DND-41 (cell line): ENCODE data around the gene PLAC1.

ENCODE experiments used
- ATAC-seq: fragments of 200-7000 bp; cut with Tn5 transposase; 3 replicates; pipeline ENCODE4 v1.9.1; 2021; ENCODE audit warnings: low read depth; ENCODE audit not compliant: insufficient read depth
- DNase-seq: peaks from one replicate; pipeline ENCODE4 v3.0.0-alpha.2; 2020
- H2AFZ ChIP-seq: 2 replicates; pipeline ENCODE4 v1.6.0; 2012; ENCODE audit warnings: low read depth, low read length
- H3K27ac ChIP-seq: 2 replicates; pipeline ENCODE4 v1.5.1; 2012; ENCODE audit warnings: low read length, inconsistent platforms
- H3K27me3 ChIP-seq: fragments of 200-600 bp; sonication (generic); 2 replicates; pipeline ENCODE4 v1.6.0; 2012; ENCODE audit warnings: low read length, mild to moderate bottlenecking, inconsistent platforms; ENCODE audit not compliant: insufficient read depth, poor library complexity
- H3K36me3 ChIP-seq: 2 replicates; pipeline ENCODE4 v1.5.1; 2012; ENCODE audit warnings: low read length, inconsistent platforms; ENCODE audit not compliant: insufficient read depth
- H3K4me1 ChIP-seq: 2 replicates; pipeline ENCODE4 v1.5.1; 2012; ENCODE audit warnings: mild to moderate bottlenecking, low read length; ENCODE audit not compliant: insufficient read depth
- H3K4me2 ChIP-seq: 2 replicates; pipeline ENCODE4 v1.6.0; 2012; ENCODE audit warnings: mild to moderate bottlenecking, moderate library complexity, low read length, inconsistent platforms; ENCODE audit not compliant: insufficient read depth
- H3K4me3 ChIP-seq, 2 experiments: fragments of 200-600 bp in 1 of 2; shearing (Covaris generic) in 1 of 2; 2 replicates each; pipeline ENCODE4 v1.5.1; 2012 to 2016; ENCODE audit warnings: inconsistent platforms in 2 of 2, low read length in 2 of 2, mild to moderate bottlenecking in 2 of 2, low read depth in 1 of 2, moderate library complexity in 1 of 2
- H3K79me2 ChIP-seq: 2 replicates; pipeline ENCODE4 v1.6.0; 2012; ENCODE audit warnings: low read length, inconsistent platforms; ENCODE audit not compliant: insufficient read depth
- H3K9ac ChIP-seq: 2 replicates; pipeline ENCODE4 v1.6.0; 2012; ENCODE audit warnings: low read depth, mild to moderate bottlenecking, inconsistent platforms, low read length, moderate library complexity
- H3K9me3 ChIP-seq: 2 replicates; pipeline ENCODE4 v1.5.1; 2012; ENCODE audit warnings: low read length, moderate library complexity, mild to moderate bottlenecking, inconsistent platforms; ENCODE audit not compliant: insufficient read depth, severe bottlenecking
- H4K20me1 ChIP-seq: 2 replicates; pipeline ENCODE4 v1.6.0; 2012; ENCODE audit warnings: low read length; ENCODE audit not compliant: insufficient read depth
- EZH2 ChIP-seq: IDR thresholded peaks from 3 replicates; pipeline ENCODE4 v1.6.1; 2012; ENCODE audit warnings: borderline replicate concordance, low read depth, mild to moderate bottlenecking, moderate library complexity, low read length, inconsistent platforms; ENCODE audit not compliant: severe bottlenecking
- TF ChIP-seq, protein P1 (sequence below): IDR thresholded peaks from 2 replicates; pipeline ENCODE4 v1.5.1; 2012; ENCODE audit warnings: borderline replicate concordance, low read length, moderate library complexity, mild to moderate bottlenecking; ENCODE audit not compliant: poor library complexity, severe bottlenecking; ENCODE audit errors: extremely low read depth

The PLAC1 gene

DNA sequence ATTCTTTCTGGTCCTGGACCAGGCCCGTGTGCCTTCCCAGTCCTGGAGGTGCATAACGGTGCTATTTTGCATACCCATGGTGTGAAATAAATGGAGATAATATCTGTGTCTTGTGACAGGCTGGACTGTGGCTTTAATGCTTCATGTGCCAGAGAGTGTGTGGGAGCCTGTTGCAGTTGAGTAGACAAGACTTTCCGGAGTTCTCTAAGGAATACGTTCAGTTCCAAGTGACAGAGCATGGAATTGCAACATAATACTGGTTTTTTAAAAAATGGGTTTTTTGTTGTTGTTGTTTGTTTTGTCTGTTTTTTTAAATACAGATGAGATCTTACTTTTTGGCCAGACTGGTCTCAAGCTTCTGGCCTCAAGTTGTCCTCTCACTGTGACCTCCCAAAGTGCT lies 124.3 kb downstream of the PLAC1 start:
- DNase-seq = no peak
- ATAC-seq = no peak
- H4K20me1 ChIP-seq = no peaks in the 10 kb centered on the region
- no peak overlapping the region for H3K9ac ChIP-seq
- no peaks in the 10 kb centered on the region for H3K79me2 ChIP-seq
- H2AFZ ChIP-seq = no peak overlapping the region
- H3K4me1 ChIP-seq = no peaks in the 10 kb centered on the region
- H3K36me3 ChIP-seq = no peaks in the 10 kb centered on the region
- no peaks in the 10 kb centered on the region for H3K9me3 ChIP-seq
- no peaks in the 10 kb centered on the region for H3K27me3 ChIP-seq
- TF ChIP-seq EZH2 = no peak
- TF ChIP-seq, protein P1, sequence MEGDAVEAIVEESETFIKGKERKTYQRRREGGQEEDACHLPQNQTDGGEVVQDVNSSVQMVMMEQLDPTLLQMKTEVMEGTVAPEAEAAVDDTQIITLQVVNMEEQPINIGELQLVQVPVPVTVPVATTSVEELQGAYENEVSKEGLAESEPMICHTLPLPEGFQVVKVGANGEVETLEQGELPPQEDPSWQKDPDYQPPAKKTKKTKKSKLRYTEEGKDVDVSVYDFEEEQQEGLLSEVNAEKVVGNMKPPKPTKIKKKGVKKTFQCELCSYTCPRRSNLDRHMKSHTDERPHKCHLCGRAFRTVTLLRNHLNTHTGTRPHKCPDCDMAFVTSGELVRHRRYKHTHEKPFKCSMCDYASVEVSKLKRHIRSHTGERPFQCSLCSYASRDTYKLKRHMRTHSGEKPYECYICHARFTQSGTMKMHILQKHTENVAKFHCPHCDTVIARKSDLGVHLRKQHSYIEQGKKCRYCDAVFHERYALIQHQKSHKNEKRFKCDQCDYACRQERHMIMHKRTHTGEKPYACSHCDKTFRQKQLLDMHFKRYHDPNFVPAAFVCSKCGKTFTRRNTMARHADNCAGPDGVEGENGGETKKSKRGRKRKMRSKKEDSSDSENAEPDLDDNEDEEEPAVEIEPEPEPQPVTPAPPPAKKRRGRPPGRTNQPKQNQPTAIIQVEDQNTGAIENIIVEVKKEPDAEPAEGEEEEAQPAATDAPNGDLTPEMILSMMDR = no peak
- no peak overlapping the region for H3K4me3 ChIP-seq
- H3K27ac ChIP-seq = no peak overlapping the region
- no peak overlapping the region for H3K4me2 ChIP-seq

DNA sequence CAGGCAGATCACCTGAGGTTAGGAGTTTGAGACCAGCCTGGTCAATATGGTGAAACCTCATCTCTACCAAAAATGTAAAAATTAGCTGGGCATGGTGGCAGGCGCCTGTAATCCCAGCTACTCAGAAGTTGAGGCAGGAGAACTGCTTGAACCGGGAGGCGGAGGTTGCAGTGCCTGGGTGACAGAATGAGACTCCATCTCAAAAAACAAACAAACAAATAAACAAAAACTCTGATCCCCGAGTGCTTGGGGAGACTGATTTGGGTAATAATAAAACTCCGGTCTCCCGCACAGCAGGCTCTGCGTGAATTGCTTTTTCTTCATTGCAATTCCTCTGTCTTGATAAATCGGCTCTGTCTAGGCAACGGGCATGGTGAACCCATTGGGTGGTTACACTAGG lies 124.9 kb downstream of the PLAC1 start:
- H3K79me2 ChIP-seq = no peaks in the 10 kb centered on the region
- no peaks in the 10 kb centered on the region for H4K20me1 ChIP-seq
- H3K36me3 ChIP-seq = no peaks in the 10 kb centered on the region
- H3K9me3 ChIP-seq = no peaks in the 10 kb centered on the region
- H2AFZ ChIP-seq = no peak overlapping the region
- no peak overlapping the region for H3K27ac ChIP-seq
- no peaks in the 10 kb centered on the region for H3K4me1 ChIP-seq
- H3K4me3 ChIP-seq = no peak overlapping the region
- no peak overlapping the region for H3K9ac ChIP-seq
- DNase-seq (no peak), ATAC-seq (no peak)
- TF ChIP-seq EZH2 = no peak
- TF ChIP-seq, protein P1 = no peak
- H3K4me2 ChIP-seq = no peak overlapping the region
- H3K27me3 ChIP-seq = no peaks in the 10 kb centered on the region

DNA sequence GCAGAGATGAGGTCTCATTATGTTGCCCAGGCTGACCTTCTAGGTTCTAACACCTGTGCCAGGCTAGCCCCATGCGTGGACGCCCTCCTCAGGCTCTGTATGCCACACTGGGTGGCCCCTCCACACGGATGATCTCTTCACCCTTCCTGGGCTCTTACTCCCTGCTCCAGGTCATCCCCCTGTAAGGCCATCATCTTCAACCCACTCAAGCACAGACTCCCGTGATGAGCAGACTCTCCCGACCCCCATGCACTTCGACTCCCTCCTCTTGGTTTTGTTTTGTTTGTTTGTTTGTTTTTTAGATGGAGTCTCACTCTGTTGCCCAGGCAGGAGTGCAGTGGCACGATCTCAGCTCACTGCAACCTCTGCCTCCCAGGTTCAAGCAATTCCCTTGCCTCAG lies 127.4 kb downstream of the PLAC1 start:
- ATAC-seq (no peak), DNase-seq (no peak)
- H3K4me2 ChIP-seq = no peak overlapping the region
- no peak overlapping the region for H3K27ac ChIP-seq
- H3K79me2 ChIP-seq = no peaks in the 10 kb centered on the region
- H2AFZ ChIP-seq = no peak overlapping the region
- H3K4me3 ChIP-seq = no peak overlapping the region
- no peaks in the 10 kb centered on the region for H3K4me1 ChIP-seq
- no peaks in the 10 kb centered on the region for H3K9me3 ChIP-seq
- no peak overlapping the region for H3K9ac ChIP-seq
- no peaks in the 10 kb centered on the region for H4K20me1 ChIP-seq
- no peaks in the 10 kb centered on the region for H3K36me3 ChIP-seq
- no peaks in the 10 kb centered on the region for H3K27me3 ChIP-seq
- TF ChIP-seq EZH2 = no peak
- TF ChIP-seq, protein P1 = no peak

DNA sequence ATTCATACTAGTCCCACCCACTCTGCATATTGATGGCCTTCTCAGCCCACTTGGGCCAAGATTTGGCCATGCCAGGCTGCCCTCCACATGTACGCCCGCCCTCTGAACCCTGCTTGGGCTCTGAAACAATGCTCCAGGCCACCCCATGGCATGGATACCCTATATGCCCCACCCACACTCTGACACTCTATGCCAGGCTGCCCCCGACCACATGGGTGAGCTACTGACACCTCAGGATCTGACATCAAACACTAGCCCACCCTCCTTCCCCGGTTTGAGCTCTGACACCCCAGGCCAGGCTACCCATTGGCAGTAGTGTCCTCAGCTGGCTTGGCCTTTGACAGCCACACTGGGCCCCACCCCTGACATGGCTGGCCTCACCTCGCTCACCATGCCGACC lies 128.8 kb downstream of the PLAC1 start:
- H3K4me2 ChIP-seq = no peak overlapping the region
- H3K4me1 ChIP-seq = no peaks in the 10 kb centered on the region
- no peaks in the 10 kb centered on the region for H3K9me3 ChIP-seq
- H3K27ac ChIP-seq = no peak overlapping the region
- H3K9ac ChIP-seq = no peak overlapping the region
- H3K4me3 ChIP-seq = no peak overlapping the region
- H3K79me2 ChIP-seq = no peaks in the 10 kb centered on the region
- H3K36me3 ChIP-seq = no peaks in the 10 kb centered on the region
- no peaks in the 10 kb centered on the region for H4K20me1 ChIP-seq
- ATAC-seq (no peak), DNase-seq (no peak)
- no peaks in the 10 kb centered on the region for H3K27me3 ChIP-seq
- no peak overlapping the region for H2AFZ ChIP-seq
- TF ChIP-seq, protein P1 = no peak
